ENCODE measurements around the gene UPK2. TPM values are rescaled to one million over a fixed set of nuclear protein-coding genes. Genes with fewer than 3 reads are reported as not detected.

The UPK2 gene
- total and polyA plus RNA-seq, 2 of the 13 experiments (the other 11 are each of a cell fraction or from before 2014, with no cell fraction given): not detected

- TF ChIP-seq ZNF280D (CRISPR knock-in tag; IDR thresholded peaks at IDR 0.05) (no peak), MXD1 (CRISPR knock-in tag; IDR thresholded peaks at IDR 0.05) (no peak), NKX3-1 (CRISPR knock-in tag; IDR thresholded peaks at IDR 0.05) (no peak), SOX13 (IDR thresholded peaks at IDR 0.05) (no peak), SOX13 (CRISPR knock-in tag; conservative IDR thresholded peaks at IDR 0.05 in 1 of 2, IDR thresholded peaks at IDR 0.05 in 1 of 2) (no peak), ZNF784 (CRISPR knock-in tag; IDR thresholded peaks at IDR 0.05; ENCODE audit: borderline replicate concordance) (no peak), PHF20 (CRISPR knock-in tag; IDR thresholded peaks at IDR 0.05) (no peak), RARG (CRISPR knock-in tag; IDR thresholded peaks at IDR 0.05; ENCODE audit: low read depth) (no peak), SRY (CRISPR knock-in tag; IDR thresholded peaks at IDR 0.05) (peak; percentile 23; the same call in 1 of the 2 replicates), ZSCAN21 (CRISPR knock-in tag; IDR thresholded peaks at IDR 0.05; ENCODE audit: borderline replicate concordance) (no peak), ZNF10 (CRISPR knock-in tag; IDR thresholded peaks at IDR 0.05; ENCODE audit: borderline replicate concordance, low read depth) (no peak), ZNF687 (CRISPR knock-in tag; IDR thresholded peaks at IDR 0.05) (peak; percentile 63), PHF5A (CRISPR knock-in tag; IDR thresholded peaks at IDR 0.05; ENCODE audit: low read depth, unreplicated experiment) (peak; percentile 40), ERF (CRISPR knock-in tag; IDR thresholded peaks at IDR 0.05) (0 out of 2 replicates have a peak, but pooled peaks have one; percentile 23), MBNL3 (CRISPR knock-in tag; conservative IDR thresholded peaks at IDR 0.05) (no peak), NAIF1 (CRISPR knock-in tag; IDR thresholded peaks at IDR 0.05; ENCODE audit: borderline replicate concordance) (no peak), ZNF432 (CRISPR knock-in tag; IDR thresholded peaks at IDR 0.05; ENCODE audit: borderline replicate concordance) (no peak), FUBP1 (CRISPR knock-in tag; IDR thresholded peaks at IDR 0.05; ENCODE audit: borderline replicate concordance) (no peak)
Measured at GRCh38 chr11:118930094-118930712, 25.9 kb upstream of the UPK2 start (continued).

Measured in HepG2 (cell line).